Activated T-cell treated with anti-CD3 and anti-CD28 coated beads, Interleukin-2, amount 50 U/mL, for 48 hours (primary cell): Measurements from ENCODE around the gene DNAJB7.
"Not testable (repeated sequence)": the region's sequence is repeated elsewhere in the genome, so short reads cannot be mapped to it uniquely, and the experiment has no call there.

Experiments
- DNase-seq, 2 experiments: peaks; one replicate each; pipeline ENCODE4 v3.0.0-alpha.2; 2020

DNAJB7 gene

DNA sequence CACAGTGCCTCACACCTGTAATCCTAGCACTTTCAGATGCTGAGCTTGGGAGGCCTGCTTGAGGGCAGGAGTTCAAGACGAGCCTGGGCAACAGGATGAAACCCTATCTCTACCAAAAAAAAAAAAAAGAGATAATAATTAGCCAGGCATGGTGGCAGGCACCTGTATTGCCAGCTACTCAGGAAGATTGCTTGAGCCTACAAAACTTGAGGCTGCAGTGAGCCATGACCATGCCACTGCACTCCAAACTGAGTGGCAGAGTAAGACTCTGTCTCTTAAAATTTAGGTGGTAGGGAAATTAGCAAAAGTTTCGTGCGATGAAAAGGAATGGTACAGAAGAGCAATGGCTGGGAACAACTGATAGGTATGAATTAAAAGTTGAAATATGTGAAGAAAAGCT is 23.4 kb downstream of the DNAJB7 start:
- DNase-seq = no peak

DNA sequence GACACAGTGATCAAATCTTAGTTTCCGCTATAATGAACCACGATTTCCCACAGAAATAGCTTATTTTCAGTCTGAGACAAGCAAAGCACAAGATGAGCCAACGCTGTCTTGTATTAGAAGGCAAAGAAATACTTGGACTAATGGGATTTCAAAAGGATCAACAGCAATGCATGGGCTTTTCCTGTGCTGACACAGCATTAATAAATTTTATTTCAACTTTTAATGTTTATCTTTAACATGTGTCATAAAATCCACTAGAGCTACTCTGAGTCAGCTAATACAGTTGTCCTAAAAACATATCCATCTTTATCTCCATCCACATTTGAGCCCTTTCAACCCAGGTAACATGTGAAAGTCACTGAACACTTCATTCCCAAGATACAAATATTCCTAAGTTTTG is 27.3 kb downstream of the DNAJB7 start:
- DNase-seq = no peak

DNA sequence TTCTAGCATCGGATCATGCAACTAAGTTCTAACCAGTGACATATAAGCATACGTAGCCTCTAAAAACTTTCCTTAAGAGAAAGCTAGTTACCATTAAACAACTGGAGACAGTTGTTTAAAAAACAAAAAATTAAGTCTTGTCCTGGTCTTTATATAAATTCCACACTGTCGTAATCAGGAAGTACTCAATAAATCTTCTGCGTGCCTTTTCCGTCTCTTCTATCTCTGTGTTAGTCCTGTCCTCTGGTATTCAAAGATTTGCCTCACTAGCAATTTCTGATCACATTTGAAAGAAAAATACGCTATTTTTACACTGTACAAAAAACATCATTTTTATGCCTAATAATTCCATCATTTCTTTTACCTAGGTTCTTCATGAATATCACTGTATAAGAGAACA is 32.8 kb downstream of the DNAJB7 start:
- DNase-seq = no peak

DNA sequence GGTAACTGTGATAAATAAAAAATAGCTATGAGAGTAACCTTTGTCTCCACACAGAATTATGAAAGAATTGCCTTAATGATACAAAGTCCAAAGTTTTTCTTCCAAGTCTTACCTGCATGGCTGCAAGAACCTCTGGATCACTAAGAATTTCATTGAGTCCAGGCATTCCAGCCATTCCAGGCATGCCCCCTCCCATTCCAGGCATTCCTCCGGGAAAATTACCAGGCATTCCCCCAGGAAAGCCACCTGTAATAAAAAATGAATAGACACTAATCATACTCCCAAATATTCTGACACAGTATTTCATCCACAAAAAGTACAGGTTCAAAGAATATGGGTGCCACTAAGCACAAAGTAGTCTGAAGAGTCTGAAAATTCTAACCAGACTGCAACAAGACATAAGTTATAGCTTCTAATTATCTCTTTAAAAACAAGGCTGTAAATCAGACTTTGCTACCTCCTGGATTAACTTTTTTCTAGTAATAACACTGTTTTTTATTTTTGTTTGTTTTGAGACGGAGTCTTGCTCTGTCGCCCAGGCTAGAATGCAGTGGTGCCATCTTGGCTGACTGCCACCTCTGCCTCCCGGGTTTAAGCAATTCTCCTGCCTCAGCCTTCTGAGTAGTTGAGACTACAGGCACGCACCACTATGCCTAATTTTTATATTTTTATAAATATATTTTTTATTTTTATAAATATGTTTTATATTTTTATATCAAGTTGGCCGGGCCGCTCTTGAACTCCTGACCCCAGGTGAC is 34.8 kb downstream of the DNAJB7 start:
- no peak for DNase-seq

DNA sequence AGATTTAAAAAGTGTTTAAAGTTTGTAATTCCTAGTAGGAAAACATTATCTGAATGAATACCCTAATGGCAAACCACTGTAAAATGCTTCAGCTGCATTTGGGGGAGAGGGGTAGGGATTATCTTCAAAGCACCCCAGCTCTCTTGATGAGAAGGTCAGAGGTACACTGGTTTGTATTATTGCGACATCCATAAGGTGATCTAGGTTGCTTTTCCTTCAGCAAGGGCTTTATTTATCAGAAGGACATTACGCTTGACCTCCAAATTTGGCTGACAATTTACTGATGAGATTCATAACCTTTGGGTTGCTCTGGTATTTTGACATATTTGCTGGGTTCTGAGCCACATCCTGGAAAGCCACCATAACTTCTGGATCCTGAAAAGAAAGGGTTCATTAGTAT is 35.6 kb downstream of the DNAJB7 start:
- not testable (repeated sequence) for DNase-seq

DNA sequence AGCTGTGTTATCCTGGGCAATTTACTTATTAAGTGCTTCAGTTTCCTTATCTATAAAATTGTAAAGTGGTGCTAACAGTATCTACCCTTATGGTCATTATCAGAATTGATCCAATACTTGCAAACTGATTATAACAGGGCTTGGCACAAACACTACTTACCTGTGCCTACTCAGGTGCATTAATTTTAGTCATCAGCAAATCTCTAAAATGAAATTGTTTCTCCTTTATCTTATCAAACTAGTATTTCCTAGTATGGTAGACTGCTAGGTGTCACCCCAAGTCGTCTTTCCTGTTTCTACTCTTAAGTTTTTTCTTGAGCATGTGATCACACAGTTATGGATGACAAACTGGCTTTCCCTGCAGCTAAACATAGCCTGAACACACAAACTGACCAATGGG is 38.5 kb downstream of the DNAJB7 start:
- DNase-seq = no peak

DNA sequence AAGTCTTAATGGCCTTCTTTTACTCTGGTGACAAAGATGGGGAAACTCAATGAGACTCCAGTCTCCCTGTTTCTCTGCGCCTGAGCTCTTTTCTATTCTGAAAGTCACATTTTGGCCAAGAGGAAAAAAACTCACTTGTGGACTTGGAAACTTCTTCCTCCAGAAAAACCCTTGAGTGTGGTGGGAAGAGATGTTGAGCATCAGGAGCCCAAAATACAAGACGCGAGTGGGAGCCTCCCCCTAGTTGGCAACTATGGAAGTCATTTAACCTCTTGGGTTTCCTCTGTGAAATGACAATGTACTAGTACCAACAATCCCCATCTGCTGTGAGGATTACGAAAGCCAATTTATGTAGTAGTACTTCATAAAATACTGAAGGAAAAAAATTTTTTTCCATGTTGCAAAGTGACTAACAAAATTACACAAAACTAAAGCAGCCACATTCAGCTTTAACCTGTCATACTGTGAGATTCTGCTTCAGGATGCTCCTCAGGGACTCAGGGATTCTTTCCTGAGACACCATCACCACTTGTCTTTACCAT is 42.2 kb downstream of the DNAJB7 start:
- no peak for DNase-seq

DNA sequence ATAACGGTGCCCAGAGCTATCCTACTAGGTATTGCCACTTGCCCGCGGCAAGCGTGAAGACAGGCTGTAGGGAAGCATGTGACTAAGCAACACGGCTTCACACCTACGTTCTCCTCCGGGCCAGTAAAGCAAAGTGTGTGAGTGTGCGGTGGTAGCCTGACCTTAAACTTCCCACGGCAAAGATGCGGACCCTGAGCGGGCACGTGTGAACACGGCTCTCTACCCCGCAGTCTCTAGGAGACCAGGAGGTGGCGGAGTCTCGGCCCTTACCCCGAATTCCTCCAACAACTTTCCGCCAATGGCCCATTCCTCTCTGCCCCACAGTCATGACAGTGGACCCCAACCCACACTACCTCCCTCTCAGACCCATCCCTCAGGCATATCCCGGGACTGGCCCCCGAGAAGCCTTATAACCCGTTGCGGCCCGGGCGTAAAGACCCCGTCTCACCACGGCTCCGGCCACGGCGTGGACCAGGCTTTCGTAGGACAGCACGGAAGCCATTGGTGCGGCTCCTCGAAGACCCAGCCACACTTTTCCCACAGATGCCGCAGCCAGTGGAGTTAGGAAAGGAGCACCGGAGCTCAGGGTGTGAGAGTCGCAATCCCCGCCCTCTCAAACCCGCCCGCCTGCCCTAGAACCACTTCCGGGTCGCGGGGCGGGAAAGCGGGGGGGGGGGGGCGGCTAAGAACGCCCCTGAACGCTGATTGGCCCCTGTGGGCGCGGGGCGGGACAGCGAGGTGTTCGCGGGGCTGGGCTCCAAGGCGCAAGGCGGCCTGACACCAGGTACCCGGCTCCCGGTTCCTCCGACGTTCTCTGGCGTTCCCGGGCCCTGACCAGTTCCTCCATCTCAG is 42.9 kb downstream of the DNAJB7 start, which contains the start of gene SLC25A17:
Gene SLC25A17 (minus strand): TSS at position 600 of the 852 bp plus-strand sequence. CDS start 98 bp downstream, at position 502.
- DNase-seq = peak; percentile 90 to 92

DNA sequence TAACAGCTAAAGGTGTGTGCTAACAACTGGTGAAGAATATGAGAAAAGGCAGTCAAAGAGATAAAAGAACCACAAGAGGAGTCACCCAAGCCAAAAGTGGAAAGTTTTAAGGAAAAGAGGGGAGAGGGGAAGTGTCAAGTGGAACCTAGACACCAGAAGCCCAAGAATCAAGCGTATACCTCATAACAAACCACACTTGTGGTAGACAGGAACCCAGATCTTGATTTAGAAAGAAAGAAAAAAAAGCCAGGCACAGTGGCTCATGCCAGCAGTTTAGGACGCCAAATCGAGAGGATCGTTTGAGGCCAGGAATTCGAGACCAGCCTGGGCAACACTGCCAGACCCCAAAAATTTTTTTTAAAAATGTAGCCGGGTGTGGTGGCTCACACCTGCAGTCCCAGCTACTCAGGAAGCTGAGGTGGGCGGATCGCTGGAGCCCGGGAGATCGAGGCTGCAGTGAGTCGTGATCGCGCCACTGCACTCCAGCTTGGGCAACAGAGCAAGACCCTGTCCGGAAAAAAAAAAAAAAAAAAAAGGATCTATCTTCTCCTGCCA is 43.6 kb downstream of the DNAJB7 start:
- no peak for DNase-seq

DNA sequence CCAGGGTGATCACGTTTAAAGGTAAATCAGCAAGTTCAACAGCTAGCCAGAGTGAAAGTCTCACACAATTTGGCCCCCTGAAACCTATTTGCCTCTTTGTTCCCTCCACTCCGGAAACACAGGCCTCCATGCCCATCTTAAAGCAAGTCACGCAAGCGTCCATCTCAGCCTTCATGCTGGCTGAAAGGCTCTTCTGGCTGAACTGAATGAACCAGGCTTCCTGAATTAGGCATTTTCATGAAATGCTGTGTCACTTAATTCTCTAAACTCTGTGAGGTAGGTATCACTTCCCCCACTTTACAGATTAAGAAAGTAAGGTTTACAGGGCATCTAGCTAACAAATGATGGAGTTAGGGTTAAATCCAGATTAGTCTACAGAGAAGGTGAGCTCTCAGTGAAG is 44.2 kb downstream of the DNAJB7 start:
- no peak for DNase-seq

DNA sequence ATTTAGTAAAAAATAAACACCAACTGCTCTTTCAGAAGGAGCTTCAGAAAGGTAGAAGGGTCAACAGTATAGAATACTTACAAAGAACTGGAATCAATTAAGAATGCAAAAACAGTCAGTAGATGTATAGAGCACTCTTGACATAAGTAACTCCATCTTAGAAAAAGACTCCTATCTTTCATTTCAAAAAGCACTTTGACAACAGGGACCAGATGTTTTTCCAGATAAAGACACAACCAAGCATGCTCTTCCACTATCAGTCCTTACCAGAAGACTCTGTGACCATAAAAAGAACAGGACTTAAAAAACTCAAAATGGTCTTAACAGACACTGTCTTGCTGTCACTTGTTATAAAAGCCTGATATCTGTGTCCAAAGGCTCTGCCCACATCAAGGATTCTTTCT is 48.0 kb downstream of the DNAJB7 start:
- no peak for DNase-seq
